Kidney epithelial cell (primary cell): ENCODE measurements around the gene OR51V1. TPM values are rescaled to one million over a fixed set of nuclear protein-coding genes. Genes with fewer than 3 reads are reported as not detected.

Experiments used
- DNase-seq: peaks from one replicate; pipeline ENCODE4 v3.0.0-alpha.2; 2010; ENCODE audit warnings: low read depth
- H3K27me3 ChIP-seq: 2 replicates; pipeline ENCODE4 v1.6.0; 2011; ENCODE audit warnings: low read length; ENCODE audit not compliant: control insufficient read depth, insufficient read depth
- H3K36me3 ChIP-seq: 2 replicates; pipeline ENCODE4 v1.5.1; 2011; ENCODE audit warnings: low read length; ENCODE audit not compliant: control insufficient read depth, insufficient read depth
- H3K4me3 ChIP-seq: 2 replicates; pipeline ENCODE4 v1.5.1; 2011; ENCODE audit warnings: low read depth, mild to moderate bottlenecking, control low read depth, low read length
- total RNA-seq: library from RNA; depleted of rRNA; stranded (reverse); fragments of >200 nt; gene quantifications from 2 replicates; pipeline ENCODE4 v1.2.3, GENCODE V29; 2015
- TF ChIP-seq, protein P1 (sequence below): IDR thresholded peaks from 2 replicates; pipeline ENCODE4 v1.5.1; 2011; ENCODE audit warnings: mild to moderate bottlenecking, moderate library complexity, low read length, control low read depth, inconsistent platforms; ENCODE audit not compliant: insufficient read depth, poor library complexity, severe bottlenecking

The OR51V1 gene
- total RNA-seq, 1 donor from 2014 or later: not detected

GRCh38 chr11:5223686-5224085 is 23.2 kb upstream of the OR51V1 start:
- no peaks in the 10 kb centered on the region for H3K36me3 ChIP-seq
- no peaks in the 10 kb centered on the region for H3K27me3 ChIP-seq
- no peak overlapping the region for H3K4me3 ChIP-seq
- TF ChIP-seq, protein P1, sequence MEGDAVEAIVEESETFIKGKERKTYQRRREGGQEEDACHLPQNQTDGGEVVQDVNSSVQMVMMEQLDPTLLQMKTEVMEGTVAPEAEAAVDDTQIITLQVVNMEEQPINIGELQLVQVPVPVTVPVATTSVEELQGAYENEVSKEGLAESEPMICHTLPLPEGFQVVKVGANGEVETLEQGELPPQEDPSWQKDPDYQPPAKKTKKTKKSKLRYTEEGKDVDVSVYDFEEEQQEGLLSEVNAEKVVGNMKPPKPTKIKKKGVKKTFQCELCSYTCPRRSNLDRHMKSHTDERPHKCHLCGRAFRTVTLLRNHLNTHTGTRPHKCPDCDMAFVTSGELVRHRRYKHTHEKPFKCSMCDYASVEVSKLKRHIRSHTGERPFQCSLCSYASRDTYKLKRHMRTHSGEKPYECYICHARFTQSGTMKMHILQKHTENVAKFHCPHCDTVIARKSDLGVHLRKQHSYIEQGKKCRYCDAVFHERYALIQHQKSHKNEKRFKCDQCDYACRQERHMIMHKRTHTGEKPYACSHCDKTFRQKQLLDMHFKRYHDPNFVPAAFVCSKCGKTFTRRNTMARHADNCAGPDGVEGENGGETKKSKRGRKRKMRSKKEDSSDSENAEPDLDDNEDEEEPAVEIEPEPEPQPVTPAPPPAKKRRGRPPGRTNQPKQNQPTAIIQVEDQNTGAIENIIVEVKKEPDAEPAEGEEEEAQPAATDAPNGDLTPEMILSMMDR: no peak
- no peak for DNase-seq

DNA sequence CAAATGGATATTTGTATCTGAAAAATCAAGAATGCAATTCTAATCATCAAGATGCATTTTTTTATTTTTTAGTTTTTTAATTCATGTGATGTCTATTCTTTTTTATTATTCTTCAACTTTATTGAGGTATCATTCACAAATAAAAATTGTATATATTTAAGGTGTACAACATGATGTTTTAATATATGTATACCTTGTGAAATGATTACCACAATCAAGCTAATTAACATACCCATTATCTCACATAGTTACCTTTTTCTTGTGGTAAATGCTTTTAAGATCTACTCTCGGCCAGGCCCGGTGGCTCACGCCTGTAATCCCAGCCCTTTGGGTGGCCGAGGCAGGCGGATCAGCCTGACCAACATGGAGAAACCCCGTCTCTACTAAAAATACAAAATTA is 22.7 kb upstream of the OR51V1 start:
- TF ChIP-seq, protein P1: no peak
- Histone ChIP-seq H3K27me3 (no peaks in the 10 kb centered on the region), H3K36me3 (no peaks in the 10 kb centered on the region), H3K4me3 (no peak overlapping the region)
- no peak for DNase-seq

DNA sequence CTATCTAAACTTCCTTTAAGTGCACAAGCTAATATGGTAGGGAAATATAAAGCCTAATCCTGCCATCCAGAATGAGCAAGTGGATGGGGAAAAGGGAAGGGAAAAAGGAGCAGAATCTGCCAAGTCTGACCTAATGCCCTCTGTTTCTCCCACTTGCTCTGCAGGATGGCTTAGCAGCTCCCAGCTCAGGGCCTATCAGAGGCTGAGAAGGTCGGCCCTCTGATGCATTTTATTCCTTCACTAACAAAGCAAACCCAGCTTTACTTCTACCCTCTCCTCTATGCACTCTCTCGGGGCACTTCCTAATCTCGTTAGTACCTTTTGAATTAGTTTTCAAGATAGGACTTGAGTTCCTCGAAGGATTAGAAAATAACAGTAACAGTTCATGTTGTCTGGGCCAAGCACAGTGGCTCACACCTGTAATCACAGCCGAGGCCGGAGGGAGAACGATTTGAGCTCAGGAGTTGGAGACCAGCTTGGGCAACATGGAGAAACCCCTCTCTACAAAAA is 9.9 kb upstream of the OR51V1 start:
- Histone ChIP-seq H3K27me3 (no peaks in the 10 kb centered on the region), H3K4me3 (no peak overlapping the region), H3K36me3 (no peaks in the 10 kb centered on the region)
- TF ChIP-seq, protein P1: no peak
- DNase-seq: no peak

GRCh38 chr11:5204787-5205186 is 4.3 kb upstream of the OR51V1 start:
- H3K27me3 ChIP-seq: no peaks in the 10 kb centered on the region

GRCh38 chr11:5203366-5203765 is 2.9 kb upstream of the OR51V1 start:
- no peaks in the 10 kb centered on the region for H3K27me3 ChIP-seq
- no peak overlapping the region for H3K4me3 ChIP-seq
- TF ChIP-seq, protein P1: no peak
- H3K36me3 ChIP-seq: no peaks in the 10 kb centered on the region
- DNase-seq: no peak

More at GRCh38 chr11:5204787-5205186, 4.3 kb upstream of the OR51V1 start:
- no peak overlapping the region for H3K4me3 ChIP-seq
- peak; percentile 39 for DNase-seq
- no peaks in the 10 kb centered on the region for H3K36me3 ChIP-seq
- TF ChIP-seq, protein P1: peak; percentile 56

DNA sequence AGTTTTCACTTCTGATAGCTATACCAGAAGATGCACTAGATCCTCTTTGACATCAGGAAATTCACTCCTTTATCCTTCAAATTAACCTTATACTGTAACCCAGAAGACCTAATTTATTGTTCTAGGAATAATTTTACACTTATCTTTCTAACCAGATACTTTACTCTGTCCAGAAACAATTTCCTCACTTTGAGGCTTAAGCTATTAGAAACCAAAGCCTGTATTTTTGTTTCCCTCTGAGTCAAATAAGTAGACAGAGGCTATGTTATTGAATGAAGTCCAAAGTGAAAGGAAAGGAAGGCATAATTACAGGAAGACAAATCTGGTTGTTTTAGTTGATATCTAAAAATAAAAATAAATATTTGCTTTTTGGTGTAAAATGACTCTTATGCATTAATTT is 2.2 kb downstream of the OR51V1 start:
- DNase-seq: no peak
- TF ChIP-seq, protein P1: no peak
- no peaks in the 10 kb centered on the region for H3K27me3 ChIP-seq
- no peaks in the 10 kb centered on the region for H3K36me3 ChIP-seq
- H3K4me3 ChIP-seq: no peak overlapping the region
